ENCODE measurements around the gene PPP1R14C.

Gene PPP1R14C

GRCh38 chr6:150199241-150199640 is 56.4 kb downstream of the PPP1R14C start:
- no peaks in the 10 kb centered on the region for H3K4me1 Mint-ChIP-seq (ENCODE audit: low read depth)
- no peak for DNase-seq (ENCODE audit: low spot score)
- no peaks in the 10 kb centered on the region for H3K36me3 Mint-ChIP-seq (ENCODE audit: low read depth)
- no peak overlapping the region for H3K4me3 Mint-ChIP-seq
- H3K27me3 Mint-ChIP-seq (ENCODE audit: low read depth) = peaks cover 14% of the 10 kb centered on the region
- H3K27ac Mint-ChIP-seq = no peak overlapping the region
- H3K9me3 Mint-ChIP-seq = no peaks in the 10 kb centered on the region

- Mint-ChIP-seq H3K4me3 (no peak overlapping the region), H3K4me1 (ENCODE audit: low read depth) (no peaks in the 10 kb centered on the region), H3K27me3 (ENCODE audit: low read depth) (peaks cover 11% of the 10 kb centered on the region), H3K36me3 (ENCODE audit: low read depth) (no peaks in the 10 kb centered on the region), H3K27ac (no peak overlapping the region), H3K9me3 (no peaks in the 10 kb centered on the region)
- DNase-seq (ENCODE audit: low spot score) = no peak
These were observed 57.7 kb downstream of the PPP1R14C start for GRCh38 chr6:150200428-150201100.

- no peak for DNase-seq (ENCODE audit: low spot score)
- H3K4me3 Mint-ChIP-seq = no peak overlapping the region
- H3K9me3 Mint-ChIP-seq = no peaks in the 10 kb centered on the region
- H3K27ac Mint-ChIP-seq = no peak overlapping the region
- H3K4me1 Mint-ChIP-seq (ENCODE audit: low read depth) = no peaks in the 10 kb centered on the region
- no peaks in the 10 kb centered on the region for H3K36me3 Mint-ChIP-seq (ENCODE audit: low read depth)
- H3K27me3 Mint-ChIP-seq (ENCODE audit: low read depth) = peaks cover 4% of the 10 kb centered on the region
These were observed 58.4 kb downstream of the PPP1R14C start for GRCh38 chr6:150201285-150201684.

- Mint-ChIP-seq H3K27me3 (ENCODE audit: low read depth) (no peaks in the 10 kb centered on the region), H3K4me3 (no peak overlapping the region), H3K27ac (no peak overlapping the region), H3K4me1 (ENCODE audit: low read depth) (no peaks in the 10 kb centered on the region), H3K9me3 (no peaks in the 10 kb centered on the region), H3K36me3 (ENCODE audit: low read depth) (no peaks in the 10 kb centered on the region)
- DNase-seq (ENCODE audit: low spot score) = no peak
These were observed 59.0 kb downstream of the PPP1R14C start for GRCh38 chr6:150201772-150202329.

GRCh38 chr6:150202404-150202803 is 59.6 kb downstream of the PPP1R14C start:
- no peak for DNase-seq (ENCODE audit: low spot score)
- Mint-ChIP-seq H3K4me3 (no peak overlapping the region), H3K27me3 (ENCODE audit: low read depth) (no peaks in the 10 kb centered on the region), H3K4me1 (ENCODE audit: low read depth) (no peaks in the 10 kb centered on the region), H3K9me3 (no peaks in the 10 kb centered on the region), H3K36me3 (ENCODE audit: low read depth) (no peaks in the 10 kb centered on the region), H3K27ac (no peak overlapping the region)

GRCh38 chr6:150202934-150203333 is 60.1 kb downstream of the PPP1R14C start:
- no peak overlapping the region for H3K4me3 Mint-ChIP-seq

GRCh38 chr6:150203378-150203777 is 60.5 kb downstream of the PPP1R14C start:
- Mint-ChIP-seq H3K9me3 (no peaks in the 10 kb centered on the region), H3K27ac (no peak overlapping the region), H3K36me3 (ENCODE audit: low read depth) (no peaks in the 10 kb centered on the region), H3K4me1 (ENCODE audit: low read depth) (no peaks in the 10 kb centered on the region), H3K27me3 (ENCODE audit: low read depth) (no peaks in the 10 kb centered on the region), H3K4me3 (no peak overlapping the region)
- DNase-seq (ENCODE audit: low spot score) = no peak

More at GRCh38 chr6:150202934-150203333, 60.1 kb downstream of the PPP1R14C start:
- Mint-ChIP-seq H3K27me3 (ENCODE audit: low read depth) (no peaks in the 10 kb centered on the region), H3K27ac (no peak overlapping the region), H3K4me1 (ENCODE audit: low read depth) (no peaks in the 10 kb centered on the region), H3K36me3 (ENCODE audit: low read depth) (no peaks in the 10 kb centered on the region), H3K9me3 (no peaks in the 10 kb centered on the region)
- no peak for DNase-seq (ENCODE audit: low spot score)

- DNase-seq (ENCODE audit: low spot score) = no peak
- Mint-ChIP-seq H3K36me3 (ENCODE audit: low read depth) (no peaks in the 10 kb centered on the region), H3K4me1 (ENCODE audit: low read depth) (no peaks in the 10 kb centered on the region), H3K27me3 (ENCODE audit: low read depth) (no peaks in the 10 kb centered on the region), H3K4me3 (no peak overlapping the region), H3K9me3 (no peaks in the 10 kb centered on the region), H3K27ac (no peak overlapping the region)
These were observed 61.2 kb downstream of the PPP1R14C start for GRCh38 chr6:150203871-150204545.

GRCh38 chr6:150204705-150205472 is 62.0 kb downstream of the PPP1R14C start:
- H3K27ac Mint-ChIP-seq = no peak overlapping the region
- H3K27me3 Mint-ChIP-seq (ENCODE audit: low read depth) = no peaks in the 10 kb centered on the region
- DNase-seq (ENCODE audit: low spot score) = no peak
- H3K4me3 Mint-ChIP-seq = no peak overlapping the region
- H3K36me3 Mint-ChIP-seq (ENCODE audit: low read depth) = no peaks in the 10 kb centered on the region
- H3K4me1 Mint-ChIP-seq (ENCODE audit: low read depth) = no peaks in the 10 kb centered on the region
- H3K9me3 Mint-ChIP-seq = no peaks in the 10 kb centered on the region

- H3K9me3 Mint-ChIP-seq = no peaks in the 10 kb centered on the region
- H3K27me3 Mint-ChIP-seq (ENCODE audit: low read depth) = peaks cover 8% of the 10 kb centered on the region
- H3K4me1 Mint-ChIP-seq (ENCODE audit: low read depth) = no peaks in the 10 kb centered on the region
- DNase-seq (ENCODE audit: low spot score) = no peak
- H3K27ac Mint-ChIP-seq = no peak overlapping the region
- no peak overlapping the region for H3K4me3 Mint-ChIP-seq
- H3K36me3 Mint-ChIP-seq (ENCODE audit: low read depth) = no peaks in the 10 kb centered on the region
These were observed 65.2 kb downstream of the PPP1R14C start for GRCh38 chr6:150207931-150208570.

- Mint-ChIP-seq H3K9me3 (no peaks in the 10 kb centered on the region), H3K27me3 (ENCODE audit: low read depth) (peaks cover 8% of the 10 kb centered on the region), H3K4me3 (no peak overlapping the region), H3K4me1 (ENCODE audit: low read depth) (no peaks in the 10 kb centered on the region), H3K36me3 (ENCODE audit: low read depth) (no peaks in the 10 kb centered on the region), H3K27ac (no peak overlapping the region)
- DNase-seq (ENCODE audit: low spot score) = no peak
These were observed 65.9 kb downstream of the PPP1R14C start for GRCh38 chr6:150208611-150209352.

- Mint-ChIP-seq H3K9me3 (no peaks in the 10 kb centered on the region), H3K36me3 (ENCODE audit: low read depth) (no peaks in the 10 kb centered on the region), H3K4me3 (no peak overlapping the region), H3K27me3 (ENCODE audit: low read depth) (peaks cover 8% of the 10 kb centered on the region), H3K4me1 (ENCODE audit: low read depth) (no peaks in the 10 kb centered on the region), H3K27ac (no peak overlapping the region)
- DNase-seq (ENCODE audit: low spot score) = no peak
These were observed 66.6 kb downstream of the PPP1R14C start for GRCh38 chr6:150209415-150209814.

All from T-helper 2 cell treated with Interferon-gamma antibody and Interleukin-4, amounts not matched to agents 5 μg/mL and 100 μg/mL, for 36 hours (primary cell).